Pancreas (tissue), 10 donors: ENCODE results near the gene ALPL. TPM values are rescaled to one million over a fixed set of nuclear protein-coding genes. Genes with fewer than 3 reads are reported as not detected.

Experiments used
- ATAC-seq, 4 donors: fragments of 200-7000 bp; cut with Tn5 transposase; one replicate each; pipeline versions ENCODE4 v1.8.0 to v1.9.1; 2020; ENCODE audit warnings: mild to moderate bottlenecking in 4 of 4, moderate library complexity in 4 of 4
- DNase-seq, 6 donors: peaks; one replicate each; pipeline ENCODE4 v3.0.0-alpha.2; 2020
- FAIRE-seq: peaks from 2 replicates; lab custom pipeline; 2012; peaks lifted over from hg19 to GRCh38; lab: Jason Lieb, UNC
- H3K27ac ChIP-seq, 4 donors: fragments of 200-600 bp; sonication (generic); 1 replicate in 3 of 4; 2 replicates in 1 of 4; pipeline versions ENCODE4 v1.5.0 to v1.8.0; 2020
- H3K27me3 ChIP-seq, 4 donors: fragments of 200-600 bp; one replicate each; pipeline ENCODE4 v1.8.0; 2021
- H3K36me3 ChIP-seq, 3 donors: fragments of 200-600 bp; sonication (generic) in 1 of 3; one replicate each; pipeline versions ENCODE4 v1.5.0 to v1.8.0; 2020 to 2021
- H3K4me1 ChIP-seq, 3 donors: fragments of 200-600 bp; one replicate each; pipeline ENCODE4 v1.8.0; 2021
- H3K4me3 ChIP-seq, 4 donors: fragments of 200-600 bp; sonication (generic) in 2 of 4; one replicate each; pipeline versions ENCODE4 v1.5.0 to v1.8.0; 2020 to 2021
- H3K9me3 ChIP-seq, 4 donors: fragments of 200-600 bp; one replicate each; pipeline ENCODE4 v1.8.0; 2021
- WGBS, 2 donors: extraction: QIAGEN DNeasy Blood & Tissue Kit; methylation state at CpG; one replicate each; pipeline ENCODE4 v1.1.7; 2013; 5-methylcytosine and 5-hydroxymethylcytosine counted together
- intact Hi-C, 3 donors: fragments of 100-400 bp; cut with DNase I; formaldehyde crosslinking; loops; one replicate each; pipeline versions ENCODE4 v1.11.1 to v1.14.2; 2022
- polyA plus RNA-seq, 2 donors: library from polyadenylated mRNA; stranded (reverse); fragments of 200-250 nt; gene quantifications; one replicate each; pipeline ENCODE4 v1.2.3, GENCODE V29; 2013
- total RNA-seq, 6 donors: library from RNA; stranded (reverse); fragmentation: NEBNext Ultra II Directional in 4 of 6; extraction: Animal tissue kit (Norgen Biotek cat#: 25700) in 4 of 6; gene quantifications; one replicate each; pipeline versions ENCODE4 v1.2.1 to v1.2.4, GENCODE V29; 2021 to 2023
- TF ChIP-seq, protein P1 (sequence below), 4 donors: fragments of 200-600 bp; sonication (generic) in 3 of 4; IDR thresholded peaks; one replicate each; pipeline versions ENCODE4 v1.5.0 to v1.8.0; 2021; ENCODE audit warnings: antibody characterized with exemption in 4 of 4
- donor health status: healthy with polysubstance abuse.
- donor health status: DM: no; HTN: no; CAD: no; lungs with moderate emphysema.
- donor health status: DM: no; HTN: no; CAD: no.
- donor health status: control.
- donor health status: control.
- donor health status: Bipolar disorder and iron deficiency.
- donor health status: DM: yes; HTN: yes; CAD: no.
- donor health status: DM: no; HTN: no; CAD: no.
- donor health status: DM: no; HTN: no; CAD: no.
- donor health status: DM: yes; HTN: yes; CAD: no.

The ALPL gene
- total and polyA plus RNA-seq, 8 donors, result 0.63 to 6.7 (median 3.0) TPM

DNA sequence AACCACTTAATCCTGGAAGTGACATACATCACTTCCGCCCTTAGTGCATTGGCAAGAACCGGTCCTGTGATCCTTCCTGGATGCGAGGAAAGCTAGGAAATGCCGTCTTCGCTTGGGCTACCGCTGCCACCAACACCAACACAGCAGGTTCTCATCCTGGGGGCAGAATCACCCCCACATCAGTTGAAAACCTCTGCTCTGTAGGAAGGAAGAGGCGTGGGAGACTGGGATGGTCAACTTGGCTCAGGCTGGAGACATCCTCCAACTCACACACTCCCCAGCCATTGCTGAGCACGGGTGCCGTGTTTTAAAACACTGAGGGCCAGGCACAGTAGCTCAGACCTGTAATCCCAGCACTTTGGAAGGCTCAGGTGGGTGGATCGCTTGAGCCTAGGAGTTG lies 74.9 kb downstream of the ALPL start:
- TF ChIP-seq, protein P1, sequence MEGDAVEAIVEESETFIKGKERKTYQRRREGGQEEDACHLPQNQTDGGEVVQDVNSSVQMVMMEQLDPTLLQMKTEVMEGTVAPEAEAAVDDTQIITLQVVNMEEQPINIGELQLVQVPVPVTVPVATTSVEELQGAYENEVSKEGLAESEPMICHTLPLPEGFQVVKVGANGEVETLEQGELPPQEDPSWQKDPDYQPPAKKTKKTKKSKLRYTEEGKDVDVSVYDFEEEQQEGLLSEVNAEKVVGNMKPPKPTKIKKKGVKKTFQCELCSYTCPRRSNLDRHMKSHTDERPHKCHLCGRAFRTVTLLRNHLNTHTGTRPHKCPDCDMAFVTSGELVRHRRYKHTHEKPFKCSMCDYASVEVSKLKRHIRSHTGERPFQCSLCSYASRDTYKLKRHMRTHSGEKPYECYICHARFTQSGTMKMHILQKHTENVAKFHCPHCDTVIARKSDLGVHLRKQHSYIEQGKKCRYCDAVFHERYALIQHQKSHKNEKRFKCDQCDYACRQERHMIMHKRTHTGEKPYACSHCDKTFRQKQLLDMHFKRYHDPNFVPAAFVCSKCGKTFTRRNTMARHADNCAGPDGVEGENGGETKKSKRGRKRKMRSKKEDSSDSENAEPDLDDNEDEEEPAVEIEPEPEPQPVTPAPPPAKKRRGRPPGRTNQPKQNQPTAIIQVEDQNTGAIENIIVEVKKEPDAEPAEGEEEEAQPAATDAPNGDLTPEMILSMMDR (IDR thresholded peaks at IDR 0.05), result no peak
- intact Hi-C loops, result no loop called here
- no peak for DNase-seq
- Histone ChIP-seq H3K36me3 (no peaks in the 10 kb centered on the region), H3K9me3 (no peaks in the 10 kb centered on the region), H3K4me1 (no peaks in the 10 kb centered on the region), H3K4me3 (no peak overlapping the region), H3K27ac (no peak overlapping the region), H3K27me3 (no peaks in the 10 kb centered on the region)
- 65 to 77% methylated on average over 10 of the region's 10 CpGs for WGBS, 2 donors
- no peak for FAIRE-seq
- no peak for ATAC-seq

DNA sequence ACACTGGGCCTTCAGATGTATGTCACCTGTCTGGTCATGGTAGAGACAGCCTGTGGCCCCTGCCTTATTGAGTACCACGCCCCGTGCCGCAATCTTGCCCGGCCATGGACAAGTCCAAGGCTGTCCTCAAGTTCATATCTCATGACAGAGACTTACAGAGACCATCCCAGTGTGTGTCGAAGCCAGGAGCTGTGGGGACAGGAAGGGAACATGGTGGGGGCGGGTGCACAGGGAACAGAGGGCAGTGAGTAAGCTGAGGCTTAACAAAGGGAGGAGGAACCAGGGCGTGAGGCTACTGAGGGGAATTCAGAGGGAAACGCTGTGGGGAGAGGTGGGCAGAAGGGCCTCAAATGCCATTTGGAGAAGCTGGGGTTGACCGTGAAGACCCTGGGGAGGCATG lies 75.8 kb downstream of the ALPL start:
- Histone ChIP-seq H3K36me3 (no peaks in the 10 kb centered on the region), H3K4me3 (no peak overlapping the region), H3K4me1 (no peaks in the 10 kb centered on the region), H3K27me3 (no peaks in the 10 kb centered on the region), H3K27ac (no peak overlapping the region), H3K9me3 (no peaks in the 10 kb centered on the region)
- ATAC-seq, result no peak
- TF ChIP-seq, protein P1 (IDR thresholded peaks at IDR 0.05), result no peak
- WGBS, 2 donors, result 84 to 88% methylated on average over 9 of the region's 9 CpGs
- DNase-seq, result no peak
- no peak for FAIRE-seq
- intact Hi-C loops, result no loop called here

DNA sequence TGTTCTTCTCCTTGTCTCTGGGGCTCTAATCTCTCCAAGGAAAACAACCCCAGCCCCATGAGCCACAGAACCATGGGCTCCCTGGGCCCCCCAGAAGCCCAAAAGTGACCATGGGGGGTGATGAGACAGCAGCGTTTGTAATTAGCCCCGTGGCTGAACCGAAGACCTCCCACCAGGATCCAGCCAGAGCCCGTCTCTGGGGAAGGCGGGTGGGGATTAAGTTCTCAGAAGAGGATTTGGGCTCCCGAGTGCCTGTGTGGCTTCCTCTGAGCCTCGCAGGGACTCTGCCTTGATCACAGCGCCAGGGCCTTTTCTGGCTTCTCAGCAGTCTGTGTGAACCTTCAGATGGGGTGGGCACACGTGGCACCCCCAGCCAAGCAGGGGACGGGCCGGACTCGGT lies 77.0 kb downstream of the ALPL start:
- Histone ChIP-seq H3K27ac (no peak overlapping the region), H3K4me1 (peaks cover 0 to 4% (median 0%) of the 10 kb centered on the region in 3 donors), H3K9me3 (no peaks in the 10 kb centered on the region), H3K36me3 (no peaks in the 10 kb centered on the region), H3K4me3 (no peak overlapping the region), H3K27me3 (no peaks in the 10 kb centered on the region)
- TF ChIP-seq, protein P1 (IDR thresholded peaks at IDR 0.05), result no peak
- no peak for DNase-seq
- 57 to 72% methylated on average over 12 of the region's 12 CpGs for WGBS, 2 donors
- no peak for FAIRE-seq
- intact Hi-C loops, result no loop called here
- no peak for ATAC-seq

DNA sequence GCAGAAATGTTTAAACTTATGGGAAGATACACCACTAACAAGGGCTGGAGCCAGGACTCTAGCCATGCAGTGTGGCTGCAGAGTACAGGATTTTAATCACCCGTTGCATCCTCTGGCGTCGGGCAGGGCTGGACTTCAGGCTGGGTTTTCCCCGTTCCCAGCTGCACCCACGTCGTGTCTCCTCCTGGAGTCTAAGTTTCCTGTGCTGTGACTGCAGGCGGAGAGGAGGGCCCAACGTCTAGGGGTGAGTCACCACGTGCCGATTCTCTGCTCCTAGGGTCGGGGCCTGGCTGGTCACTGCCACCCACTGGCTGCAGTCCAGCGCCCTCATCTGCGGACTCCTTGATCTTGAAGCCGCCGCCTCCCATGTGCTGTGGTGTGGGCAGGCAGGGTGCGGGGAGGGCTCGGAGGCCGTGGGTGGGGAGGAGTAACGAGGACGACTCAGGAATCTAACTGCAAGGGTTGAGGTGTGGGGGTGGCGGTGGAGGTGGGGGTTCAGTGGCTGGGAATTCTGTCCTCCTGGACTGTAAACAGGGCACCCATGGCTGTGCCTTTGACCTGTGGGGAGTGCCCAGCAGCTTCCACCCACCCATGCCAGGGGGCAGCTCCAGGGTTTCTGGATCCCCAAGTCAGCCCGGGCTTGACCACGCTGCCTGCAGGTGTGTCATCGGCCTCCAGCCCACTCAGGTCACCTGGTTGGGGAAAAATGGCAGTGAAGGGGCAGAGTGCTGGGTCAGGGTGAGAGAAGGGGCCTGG lies 77.8 kb downstream of the ALPL start:
- TF ChIP-seq, protein P1 (IDR thresholded peaks at IDR 0.05), result no peak
- DNase-seq (peak in 5 of 6 donors; percentile 39 to 71 (median 68)), ATAC-seq (peak; percentile 51 to 80 (median 72)), FAIRE-seq (no peak)
- 31 to 41% methylated on average over 24 of the region's 24 CpGs for WGBS, 2 donors
- H3K36me3 ChIP-seq, result no peaks in the 10 kb centered on the region
- no peak overlapping the region for H3K4me3 ChIP-seq
- intact Hi-C loops, result no loop called here
- peaks cover 0 to 4% (median 0%) of the 10 kb centered on the region in 3 donors for H3K4me1 ChIP-seq
- no peaks in the 10 kb centered on the region for H3K9me3 ChIP-seq
- no peaks in the 10 kb centered on the region for H3K27me3 ChIP-seq
- no peak overlapping the region for H3K27ac ChIP-seq

DNA sequence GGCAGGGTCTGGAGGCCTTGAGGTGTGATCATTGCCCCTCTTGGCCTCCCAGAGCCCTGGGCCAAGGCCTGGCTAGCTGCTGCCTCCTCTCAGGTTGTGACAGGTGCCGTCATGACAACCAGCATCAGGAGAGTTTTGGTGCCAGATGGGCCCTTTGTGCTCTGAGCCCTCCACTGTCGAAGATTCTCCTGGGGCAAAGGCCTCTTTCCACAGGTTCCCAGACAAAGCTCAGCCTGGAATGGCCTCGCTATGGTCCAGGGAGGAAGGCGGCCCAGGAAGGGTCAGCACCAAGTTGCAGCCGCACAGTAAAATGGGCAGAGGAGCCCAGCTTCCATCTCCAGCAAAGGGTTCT lies 78.4 kb downstream of the ALPL start:
- intact Hi-C loops, result no loop called here
- H3K4me1 ChIP-seq, result peaks cover 0 to 4% (median 0%) of the 10 kb centered on the region in 3 donors
- no peak overlapping the region for H3K4me3 ChIP-seq
- H3K36me3 ChIP-seq, result no peaks in the 10 kb centered on the region
- no peak for DNase-seq
- ATAC-seq, result no peak
- no peaks in the 10 kb centered on the region for H3K9me3 ChIP-seq
- no peaks in the 10 kb centered on the region for H3K27me3 ChIP-seq
- no peak overlapping the region for H3K27ac ChIP-seq
- TF ChIP-seq, protein P1 (IDR thresholded peaks at IDR 0.05), result no peak
- WGBS, 2 donors, result 90 to 91% methylated on average over 5 of the region's 5 CpGs
- FAIRE-seq, result no peak
